AG09319 (cell line): ENCODE data around the gene TMEM154.
"Not testable (repeated sequence)": the region's sequence is repeated elsewhere in the genome, so short reads cannot be mapped to it uniquely, and the experiment has no call there.

Experiments used
- DNase-seq: peaks from one replicate; pipeline ENCODE4 v3.0.0-alpha.2; 2010; ENCODE audit warnings: low read depth; ENCODE audit errors: extremely low read depth
- TF ChIP-seq, protein P1 (sequence below): IDR thresholded peaks from 2 replicates; pipeline ENCODE4 v1.5.1; 2011; ENCODE audit warnings: low read depth, mild to moderate bottlenecking, inconsistent platforms, low read length, moderate library complexity

Gene TMEM154

DNA sequence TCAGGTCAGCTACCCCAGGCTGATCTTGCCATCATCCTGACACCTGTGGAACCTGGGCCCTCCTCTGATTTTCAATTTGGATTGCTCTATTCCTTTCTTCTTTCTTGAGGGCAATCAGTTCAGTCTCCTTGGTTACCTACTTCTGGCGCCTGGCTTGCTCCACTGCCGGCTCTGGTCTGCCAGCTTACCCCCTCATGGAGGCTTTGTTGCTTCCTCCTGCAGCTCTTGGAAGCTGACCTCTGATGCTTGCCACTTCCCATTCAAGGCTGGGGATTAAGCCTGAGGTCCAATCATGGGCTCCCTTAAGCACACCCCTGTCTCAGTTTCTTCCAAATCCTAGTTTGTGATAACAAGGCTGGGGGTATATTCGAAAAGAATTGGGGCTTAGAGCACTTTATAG is 5.4 kb downstream of the TMEM154 start:
- TF ChIP-seq, protein P1, sequence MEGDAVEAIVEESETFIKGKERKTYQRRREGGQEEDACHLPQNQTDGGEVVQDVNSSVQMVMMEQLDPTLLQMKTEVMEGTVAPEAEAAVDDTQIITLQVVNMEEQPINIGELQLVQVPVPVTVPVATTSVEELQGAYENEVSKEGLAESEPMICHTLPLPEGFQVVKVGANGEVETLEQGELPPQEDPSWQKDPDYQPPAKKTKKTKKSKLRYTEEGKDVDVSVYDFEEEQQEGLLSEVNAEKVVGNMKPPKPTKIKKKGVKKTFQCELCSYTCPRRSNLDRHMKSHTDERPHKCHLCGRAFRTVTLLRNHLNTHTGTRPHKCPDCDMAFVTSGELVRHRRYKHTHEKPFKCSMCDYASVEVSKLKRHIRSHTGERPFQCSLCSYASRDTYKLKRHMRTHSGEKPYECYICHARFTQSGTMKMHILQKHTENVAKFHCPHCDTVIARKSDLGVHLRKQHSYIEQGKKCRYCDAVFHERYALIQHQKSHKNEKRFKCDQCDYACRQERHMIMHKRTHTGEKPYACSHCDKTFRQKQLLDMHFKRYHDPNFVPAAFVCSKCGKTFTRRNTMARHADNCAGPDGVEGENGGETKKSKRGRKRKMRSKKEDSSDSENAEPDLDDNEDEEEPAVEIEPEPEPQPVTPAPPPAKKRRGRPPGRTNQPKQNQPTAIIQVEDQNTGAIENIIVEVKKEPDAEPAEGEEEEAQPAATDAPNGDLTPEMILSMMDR: no peak
- no peak for DNase-seq

DNA sequence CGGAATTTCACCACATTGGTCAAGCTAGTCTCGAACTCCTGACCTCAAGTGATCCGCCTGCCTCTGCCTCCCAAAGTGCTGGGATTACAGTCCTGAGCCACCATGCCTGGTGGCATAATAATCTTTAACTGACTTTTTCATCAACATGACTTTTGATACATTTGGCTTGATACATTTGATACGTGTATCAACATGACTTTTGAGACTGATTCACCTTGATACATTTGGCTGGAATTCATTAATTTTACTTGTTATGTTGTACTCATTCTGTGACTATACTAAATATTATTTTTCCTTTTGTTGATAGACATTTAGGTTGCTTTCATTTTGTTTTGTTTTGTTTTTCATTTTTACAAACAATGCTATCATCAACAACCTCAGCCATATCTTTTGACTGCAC is 6.3 kb downstream of the TMEM154 start:
- DNase-seq: no peak
- TF ChIP-seq, protein P1: no peak

DNA sequence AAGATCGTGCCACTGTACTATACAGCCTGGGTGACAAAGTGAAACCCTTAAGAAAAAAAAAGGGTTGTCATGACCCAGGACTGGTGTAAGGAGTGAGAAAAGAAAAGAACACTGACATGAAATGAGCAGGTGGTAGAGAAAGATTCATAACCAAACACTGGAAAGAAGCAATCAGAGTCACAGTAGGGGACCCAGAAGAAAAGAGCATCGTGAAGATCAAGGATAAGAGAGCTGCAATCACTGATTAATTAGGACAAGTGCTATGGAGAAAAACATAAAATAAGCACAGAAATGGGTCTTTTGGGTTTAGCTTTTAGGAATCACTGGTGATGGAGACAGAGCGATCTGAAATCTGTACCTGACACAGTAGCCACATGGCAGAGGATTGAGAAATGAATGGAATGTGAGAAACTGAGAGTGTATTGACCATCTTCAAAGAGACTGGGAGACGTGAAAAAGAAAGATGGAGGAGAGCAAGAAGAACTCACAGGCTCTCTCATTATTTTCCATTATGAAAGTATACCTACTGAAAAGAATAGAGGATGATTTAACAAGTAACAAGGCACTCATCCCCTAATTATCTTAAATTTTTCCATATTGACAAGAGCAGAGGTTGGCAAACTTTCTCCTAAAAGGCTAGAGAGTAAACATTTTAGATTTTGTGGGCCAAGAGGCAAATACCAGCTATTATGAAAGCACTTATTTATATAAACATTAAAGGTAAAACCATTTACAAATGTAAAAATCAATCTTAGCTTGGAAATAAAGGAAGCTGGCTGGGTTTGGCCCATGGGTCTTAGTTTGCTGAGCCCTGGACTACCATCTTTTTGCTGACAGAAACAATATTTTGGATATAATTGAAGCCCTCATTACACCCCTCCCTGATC is 7.3 kb downstream of the TMEM154 start:
- DNase-seq: no peak
- TF ChIP-seq, protein P1: no peak

DNA sequence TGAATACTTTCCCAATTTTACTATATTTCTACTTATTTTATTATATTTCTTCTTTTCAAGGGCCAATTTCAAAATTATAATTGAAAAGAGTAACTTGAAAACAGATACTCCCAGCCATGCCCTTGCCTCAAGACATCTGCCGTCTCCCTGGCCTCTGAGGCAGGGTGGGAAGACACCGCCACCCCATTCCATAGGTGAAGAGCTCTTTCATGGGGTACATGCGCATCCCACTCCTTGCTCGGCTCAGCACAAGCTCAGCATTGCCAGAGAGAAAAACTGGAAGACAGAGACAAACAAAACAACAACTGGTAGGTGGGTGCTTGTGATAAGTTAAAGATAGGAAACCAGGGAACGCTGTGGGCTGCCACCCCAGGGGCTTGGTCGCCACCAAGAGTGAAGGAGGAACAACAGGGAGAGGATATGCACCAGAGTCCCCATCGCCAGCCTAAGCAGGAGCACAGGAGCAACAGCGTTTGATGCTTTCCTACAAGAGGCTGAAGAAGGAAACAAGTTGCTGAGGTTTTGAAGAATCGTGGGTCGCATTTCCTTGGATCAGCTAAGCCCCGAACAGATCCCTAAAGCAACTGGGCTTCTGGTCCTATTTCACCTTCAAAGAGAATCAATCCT is 11.3 kb downstream of the TMEM154 start:
- TF ChIP-seq, protein P1: no peak
- no peak for DNase-seq

DNA sequence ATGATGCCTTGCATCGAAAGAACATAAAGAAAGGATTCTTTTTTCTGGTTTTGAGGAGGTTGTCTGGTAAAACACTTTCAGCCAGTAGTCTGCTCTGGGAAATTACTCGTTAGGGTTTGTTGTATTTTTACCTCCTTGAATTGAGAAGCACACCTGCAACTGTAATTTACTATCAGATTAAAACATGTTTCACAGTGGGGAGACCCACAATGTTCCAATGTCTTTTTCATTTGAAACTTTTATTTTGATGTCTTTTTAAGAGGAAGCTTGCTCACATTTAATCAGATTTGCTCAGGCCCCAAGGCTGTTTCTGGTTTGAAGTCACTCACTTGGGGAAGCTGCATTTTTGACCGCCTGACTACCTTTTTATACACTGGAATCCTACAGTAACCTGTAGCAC is 12.0 kb downstream of the TMEM154 start:
- no peak for DNase-seq

DNA sequence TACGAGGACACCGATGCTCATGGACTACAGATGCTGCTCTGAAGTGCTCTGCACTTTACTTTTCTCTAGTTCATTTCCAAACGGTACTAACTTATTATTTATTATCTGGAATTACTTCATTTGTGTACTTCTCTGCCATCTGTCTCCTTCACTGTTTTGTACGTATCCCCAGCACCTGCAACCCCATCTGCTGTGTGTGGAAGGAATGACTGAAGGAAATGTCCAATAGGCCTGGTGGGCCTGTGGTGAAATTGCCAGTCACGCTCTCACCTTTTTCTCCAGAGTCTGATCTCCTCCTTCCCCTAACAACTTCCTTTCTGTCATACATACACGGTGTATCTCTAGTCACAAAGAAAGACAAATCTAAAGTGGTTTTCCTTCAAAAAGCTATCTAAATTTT is 12.9 kb downstream of the TMEM154 start:
- DNase-seq: no peak
- TF ChIP-seq, protein P1: no peak

More for the DNA sequence above, 12.0 kb downstream of the TMEM154 start:
- TF ChIP-seq, protein P1: no peak

DNA sequence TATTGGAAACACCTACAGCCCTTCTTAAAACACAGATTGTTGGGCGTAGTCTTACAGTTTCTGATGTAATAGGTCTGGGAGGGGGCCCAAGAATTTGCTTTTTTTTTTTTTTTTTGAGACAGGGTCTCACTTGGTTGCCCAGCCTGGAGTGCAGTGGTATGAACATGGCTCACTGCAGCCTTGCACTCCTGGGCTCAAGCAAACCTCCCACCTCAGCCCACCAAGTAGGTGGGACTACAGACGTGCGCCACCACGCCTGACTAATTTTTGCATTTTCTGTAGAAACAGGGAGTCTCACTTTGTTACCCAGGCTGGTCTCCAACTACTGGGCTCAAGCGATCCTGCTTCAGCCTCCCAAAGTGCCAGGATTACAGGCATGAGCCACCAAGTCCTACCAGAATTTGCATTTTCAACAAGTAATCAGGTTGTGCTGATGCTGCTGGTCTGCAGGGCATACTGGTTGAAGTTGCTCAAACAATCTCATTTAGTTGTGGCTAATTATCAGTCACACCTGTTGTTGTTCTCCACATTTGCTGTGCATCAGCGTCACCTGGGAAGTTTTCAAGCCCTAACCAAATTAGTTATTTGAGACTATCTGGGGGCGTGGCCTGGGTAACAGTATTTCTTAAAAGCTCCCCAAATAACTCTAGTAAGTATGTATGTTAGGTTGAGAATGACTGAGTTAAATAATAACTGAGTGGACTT is 14.0 kb downstream of the TMEM154 start:
- no peak for DNase-seq
- TF ChIP-seq, protein P1: no peak

DNA sequence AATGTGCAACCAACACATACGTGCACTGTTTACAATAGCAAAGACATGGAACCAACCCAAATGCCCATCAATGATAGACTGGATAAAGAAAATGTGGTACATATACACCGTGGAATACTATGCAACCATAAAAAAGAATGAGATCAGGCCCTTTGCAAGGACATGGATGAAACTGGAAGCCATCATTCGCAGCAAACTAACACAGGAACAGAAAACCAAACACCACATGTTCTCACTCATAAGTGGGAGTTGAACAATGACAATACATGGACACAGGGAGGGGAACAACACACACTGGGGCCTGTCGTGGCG is 15.8 kb downstream of the TMEM154 start:
- not testable (repeated sequence) for DNase-seq
